A549 (cell line): ENCODE results near the gene PGRMC1.

ENCODE experiments used
- BHLHE40 ChIP-seq: IDR thresholded peaks from 2 replicates; pipeline ENCODE4 v1.6.1; 2012; ENCODE audit warnings: low read depth, low read length, inconsistent platforms
- CTCF ChIP-seq: fragments of >200 bp; sonication (Bioruptor Twin); formaldehyde crosslinking; IDR thresholded peaks from 3 replicates; pipeline ENCODE4 v1.5.1; 2016
- EP300 ChIP-seq, 2 experiments: fragments of >200 bp; sonication (Bioruptor Twin); formaldehyde crosslinking; IDR thresholded peaks; 2 replicates in 1 of 2; 3 replicates in 1 of 2; pipeline ENCODE4 v1.6.1; 2016 to 2017
- HDAC2 ChIP-seq: fragments of 200-600 bp; sonication (generic); IDR thresholded peaks from 2 replicates; pipeline ENCODE4 v1.6.1; 2016
- POLR2A ChIP-seq: IDR thresholded peaks from 2 replicates; pipeline ENCODE4 v1.6.1; 2012; ENCODE audit warnings: mild to moderate bottlenecking, low read length
- POLR2AphosphoS2 ChIP-seq: conservative IDR thresholded peaks from 2 replicates; pipeline ENCODE4 v1.6.1; 2012; ENCODE audit warnings: low read length, improper control_type of control experiment, inconsistent platforms
- RARB ChIP-seq: fragments of 250-450 bp; sonication (Bioruptor Pico); IDR thresholded peaks from 2 replicates; pipeline ENCODE4 v1.8.0; 2021; ENCODE audit warnings: mild to moderate bottlenecking, moderate library complexity
- SREBF2 ChIP-seq: fragments of 450-650 bp; IDR thresholded peaks from 2 replicates; pipeline ENCODE4 v1.6.1; 2014; ENCODE audit warnings: mild to moderate bottlenecking, moderate library complexity

GRCh38 chrX:119247702-119248101, 11.6 kb downstream of the PGRMC1 start:
- TF ChIP-seq CTCF (no peak), POLR2AphosphoS2 (no peak), EP300 (IDR thresholded peaks at IDR 0.05) (no peak), RARB (CRISPR knock-in tag) (no peak), BHLHE40 (no peak), HDAC2 (no peak), SREBF2 (no peak), POLR2A (no peak)
